GM18870 (cell line): ENCODE measurements around the gene NKIRAS1.
"Not testable (repeated sequence)": the region's sequence is repeated elsewhere in the genome, so short reads cannot be mapped to it uniquely, and the experiment has no call there.

ENCODE experiments used
- ATAC-seq: cut with Tn5 transposase; IDR thresholded peaks from one replicate; pipeline ENCODE4 v1.9.1; 2021; ENCODE audit warnings: moderate library complexity; ENCODE audit not compliant: unreplicated experiment

The NKIRAS1 gene

DNA sequence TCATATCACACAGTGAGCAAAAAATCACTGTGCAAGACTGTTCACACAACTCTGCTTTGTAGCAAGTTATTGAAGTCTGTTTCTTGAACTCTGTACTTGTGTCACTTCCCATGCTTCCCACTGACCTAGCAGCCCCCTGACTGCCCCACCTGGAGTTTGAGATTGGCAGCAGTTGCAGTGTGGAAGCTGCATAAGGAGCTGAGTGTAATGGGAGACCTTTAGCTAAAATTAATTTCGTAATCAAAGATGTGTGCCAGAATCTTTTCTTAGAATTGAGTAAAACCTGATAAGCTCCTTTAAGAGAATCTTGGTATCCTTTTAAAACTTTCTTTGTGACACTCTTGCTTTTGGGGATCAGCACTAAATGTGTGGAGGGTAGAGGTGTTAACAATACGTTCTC is 42.8 kb downstream of the NKIRAS1 start:
- no peak for ATAC-seq

DNA sequence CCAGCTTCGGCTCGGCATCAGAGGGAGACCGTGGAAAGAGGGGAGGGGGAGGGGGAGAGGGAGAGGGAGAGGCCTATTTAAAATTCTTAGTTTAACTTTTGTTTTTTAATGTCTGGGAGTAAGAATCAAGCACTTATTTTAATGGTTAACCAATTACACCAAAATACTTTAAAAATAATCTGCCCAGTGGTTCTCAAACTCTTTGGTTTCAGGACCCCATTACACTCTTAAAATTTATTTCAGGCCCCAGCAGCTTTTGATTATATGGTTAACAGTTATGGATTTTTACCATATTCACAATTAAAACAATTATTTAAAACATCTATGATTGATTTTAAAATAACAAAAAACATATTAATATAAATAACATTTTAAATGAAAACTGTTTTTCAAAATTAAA is 44.5 kb downstream of the NKIRAS1 start:
- no peak for ATAC-seq

DNA sequence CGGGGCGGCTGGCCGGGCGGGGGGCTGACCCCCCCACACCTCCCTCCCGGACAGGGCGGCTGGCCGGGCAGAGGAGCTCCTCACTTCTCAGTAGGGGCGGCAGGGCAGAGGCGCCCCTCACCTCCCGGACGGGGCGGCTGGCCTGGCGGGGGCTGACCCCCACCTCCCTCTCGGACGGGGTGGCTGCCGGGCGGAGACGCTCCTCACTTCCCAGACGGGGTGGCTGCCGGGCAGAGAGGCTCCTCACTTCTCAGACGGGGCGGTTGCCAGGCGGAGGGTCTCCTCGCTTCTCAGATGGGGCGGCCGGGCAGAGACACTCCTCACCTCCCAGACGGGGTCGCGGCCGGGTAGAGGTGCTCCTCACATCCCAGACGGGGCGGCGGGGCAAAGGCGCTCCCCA is 45.4 kb downstream of the NKIRAS1 start:
- ATAC-seq: not testable (repeated sequence)

DNA sequence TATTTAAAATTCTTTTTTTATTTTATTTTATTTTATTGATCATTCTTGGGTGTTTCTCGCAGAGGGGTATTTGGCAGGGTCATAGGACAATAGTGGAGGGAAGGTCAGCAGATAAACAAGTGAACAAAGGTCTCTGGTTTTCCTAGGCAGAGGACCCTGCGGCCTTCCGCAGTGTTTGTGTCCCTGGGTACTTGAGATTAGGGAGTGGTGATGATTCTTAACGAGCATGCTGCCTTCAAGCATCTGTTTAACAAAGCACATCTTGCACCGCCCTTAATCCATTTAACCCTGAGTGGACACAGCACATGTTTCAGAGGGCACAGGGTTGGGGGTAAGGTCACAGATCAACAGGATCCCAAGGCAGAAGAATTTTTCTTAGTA is 46.1 kb downstream of the NKIRAS1 start:
- not testable (repeated sequence) for ATAC-seq

DNA sequence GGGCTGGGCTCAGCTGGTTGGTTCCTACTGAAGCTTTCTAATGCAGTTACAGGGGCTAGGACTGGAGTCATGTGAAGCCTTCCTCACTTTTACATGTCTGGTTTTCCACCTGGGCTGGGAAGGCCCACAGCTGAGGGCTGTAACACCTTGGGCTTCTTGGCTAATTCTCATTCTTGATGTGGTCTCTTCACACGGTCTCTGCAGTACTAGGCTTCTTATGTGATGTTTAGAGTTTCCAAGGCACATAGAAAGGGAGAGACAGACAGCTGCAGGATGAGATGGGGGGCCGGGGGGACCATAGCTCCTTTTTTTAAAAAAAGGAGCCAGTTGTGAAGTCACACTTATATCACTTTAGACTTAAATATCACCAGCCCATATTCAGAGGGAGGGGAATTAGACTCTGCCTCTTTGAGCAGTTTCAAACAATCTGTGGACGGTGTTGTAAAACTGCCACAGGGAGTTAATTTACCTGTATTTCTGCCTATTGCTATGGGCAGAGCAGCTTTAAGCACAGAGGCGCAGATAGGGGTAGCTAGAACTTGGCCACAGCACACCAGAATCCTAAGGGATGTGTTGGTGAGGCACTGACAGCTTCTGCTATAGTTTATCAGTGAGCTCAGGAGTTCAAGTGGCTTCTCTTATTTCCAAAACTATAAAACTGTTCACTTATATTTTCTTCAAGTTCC is 46.7 kb downstream of the NKIRAS1 start:
- ATAC-seq: no peak

DNA sequence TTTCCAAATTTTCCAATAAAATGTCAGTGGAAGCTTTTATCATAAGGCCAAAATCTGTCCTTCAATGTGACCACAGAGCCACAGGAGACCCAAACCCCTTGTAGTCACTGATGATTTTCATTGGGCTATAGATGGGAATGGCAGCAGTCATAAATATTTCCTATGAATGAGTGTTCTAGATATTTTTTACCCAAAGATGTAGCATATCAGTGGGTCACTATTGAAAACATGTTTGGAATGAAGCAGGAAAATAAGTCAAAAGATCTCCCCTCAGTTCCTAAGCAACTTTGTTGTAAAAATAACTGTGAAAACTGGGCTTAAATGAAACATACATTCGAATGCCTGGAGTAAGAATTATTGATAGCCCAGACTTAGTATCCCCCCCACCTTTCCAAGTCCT is 49.0 kb downstream of the NKIRAS1 start:
- no peak for ATAC-seq

DNA sequence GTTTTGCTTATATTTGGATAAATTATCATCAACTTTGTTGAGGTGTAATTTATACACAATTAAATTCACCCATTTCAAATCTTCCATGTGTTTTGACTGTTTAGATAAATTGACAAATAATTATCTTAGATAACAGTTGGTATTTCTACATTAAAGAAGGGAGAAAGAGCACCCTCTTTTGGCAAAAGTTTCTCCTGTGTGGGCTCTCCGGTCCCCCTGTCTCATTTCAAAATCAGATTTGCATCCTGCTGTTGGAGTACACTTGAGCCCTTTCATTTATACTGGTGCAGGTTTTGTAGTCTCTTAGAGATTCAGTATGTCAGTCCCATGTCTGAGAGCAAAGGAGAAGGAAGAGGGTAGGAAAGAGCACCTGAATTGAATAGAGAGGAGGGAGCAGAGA is 49.4 kb downstream of the NKIRAS1 start:
- no peak for ATAC-seq

DNA sequence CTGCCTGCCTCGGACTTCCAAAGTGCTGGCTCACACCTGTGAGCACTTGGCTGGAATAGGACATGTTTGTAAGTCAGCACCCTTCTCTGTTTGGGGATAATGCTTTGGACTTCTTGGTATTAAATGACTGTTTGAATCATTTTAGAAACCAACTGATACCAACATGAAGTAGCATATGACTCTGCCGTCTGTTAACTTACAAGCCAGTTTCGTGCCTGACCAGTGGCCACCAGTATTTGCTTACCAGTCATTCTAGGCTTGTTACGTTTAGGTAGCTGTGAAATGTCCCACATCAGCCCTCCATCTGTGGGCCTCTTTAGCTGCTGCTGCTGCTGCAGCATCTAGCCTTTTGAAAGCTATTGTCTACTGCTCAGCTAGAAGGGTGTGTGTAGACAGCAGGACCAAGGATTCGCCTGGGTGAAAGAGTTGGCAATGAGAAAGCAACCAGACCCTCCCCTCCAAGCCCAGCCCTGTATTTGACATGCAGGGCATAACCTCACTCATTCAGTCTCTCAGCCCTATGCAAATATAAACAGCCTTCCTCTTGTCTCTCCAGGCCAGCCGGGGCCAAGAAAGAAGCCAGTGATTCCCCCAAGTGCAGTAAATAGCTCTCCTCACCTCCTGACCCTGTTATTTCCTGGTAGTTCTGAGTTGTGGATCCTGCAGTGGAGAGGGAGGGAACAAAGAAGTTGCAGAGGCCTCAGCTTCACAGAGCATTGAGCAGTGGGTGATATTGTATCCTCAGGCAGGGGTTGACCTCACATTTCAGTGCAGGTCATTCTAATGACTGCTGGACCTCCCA is 51.0 kb downstream of the NKIRAS1 start:
- peak; percentile 94 for ATAC-seq

DNA sequence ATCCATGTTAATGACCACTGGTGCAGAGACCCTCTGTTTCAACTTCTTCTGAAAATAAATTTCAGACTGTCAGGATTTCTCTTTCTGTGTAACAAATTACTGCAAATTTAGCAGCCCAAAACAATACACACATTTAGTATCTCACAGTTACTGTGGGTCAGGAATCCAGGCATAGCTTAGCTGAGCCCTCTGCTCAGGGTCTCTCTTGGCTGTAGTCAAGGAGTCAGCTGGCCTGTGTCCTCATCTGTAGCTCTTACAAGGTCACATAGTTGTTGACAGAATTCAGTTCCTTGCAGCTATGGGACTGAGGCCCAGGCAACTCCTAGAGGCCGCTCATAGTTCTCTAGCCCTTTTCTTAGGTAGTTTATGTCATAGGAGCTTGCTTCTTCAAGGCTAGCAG is 51.9 kb downstream of the NKIRAS1 start:
- no peak for ATAC-seq

DNA sequence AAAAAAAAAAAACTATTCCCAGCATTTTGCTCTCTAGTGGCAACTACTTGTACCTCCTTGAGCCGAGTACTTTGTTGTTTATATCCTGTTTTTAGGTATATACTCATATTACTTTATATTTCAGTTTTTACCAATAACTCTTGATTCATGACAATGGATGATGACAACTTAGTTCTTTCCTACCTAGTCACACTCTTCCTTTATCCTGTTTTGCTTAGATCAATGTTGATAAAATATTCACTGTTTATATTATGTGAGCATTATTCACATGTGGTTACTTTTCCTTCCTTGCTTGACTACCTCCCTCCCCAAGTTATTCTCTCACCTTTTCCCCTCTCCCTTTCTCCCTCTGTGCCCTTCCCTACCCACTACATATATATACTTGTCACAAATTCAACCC is 53.7 kb downstream of the NKIRAS1 start:
- ATAC-seq: no peak

DNA sequence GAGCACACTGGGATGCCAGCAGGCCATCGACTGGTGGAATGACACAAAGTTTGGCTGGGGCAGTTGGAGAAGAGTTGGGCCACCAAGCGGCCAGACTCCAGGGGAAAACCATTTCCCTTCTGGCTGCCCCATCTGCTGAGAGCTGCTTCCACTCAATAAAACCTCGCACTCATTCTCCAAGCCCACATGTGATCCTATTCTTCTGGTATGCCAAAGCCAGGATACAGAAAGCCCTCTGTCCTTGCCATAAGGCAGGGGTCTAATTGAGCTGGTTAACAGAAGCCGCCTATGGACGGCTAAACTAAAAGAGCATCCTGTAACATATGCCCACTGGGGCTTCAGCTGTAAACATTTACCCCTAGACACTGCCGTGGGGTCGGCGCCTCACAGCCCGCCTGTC is 55.1 kb downstream of the NKIRAS1 start:
- no peak for ATAC-seq

DNA sequence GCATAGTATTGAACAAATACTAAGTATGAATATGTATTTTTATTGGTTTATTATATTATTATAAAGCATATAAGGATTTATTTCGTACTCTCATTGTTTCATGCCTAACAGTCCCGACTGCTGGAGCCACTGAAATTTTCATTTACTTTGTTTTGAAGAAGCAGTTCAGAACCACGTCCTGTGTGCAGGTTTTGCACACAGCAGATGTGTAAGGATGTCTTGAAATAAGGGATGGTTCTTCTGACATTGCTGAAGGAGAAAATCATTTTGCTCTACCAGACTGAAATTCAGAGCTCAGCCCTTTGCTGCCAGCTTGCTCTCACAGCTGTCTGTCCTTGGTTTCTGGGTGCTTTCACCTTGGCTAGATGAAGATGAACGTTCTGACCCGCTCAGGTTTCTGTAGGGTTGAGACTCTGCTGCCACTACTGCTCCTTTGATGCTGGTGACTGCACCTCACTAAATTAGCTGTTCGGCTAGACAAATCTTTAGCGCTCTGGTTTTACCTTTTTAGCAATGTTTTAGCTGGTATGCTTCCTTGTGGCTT is 56.9 kb downstream of the NKIRAS1 start:
- ATAC-seq: no peak

DNA sequence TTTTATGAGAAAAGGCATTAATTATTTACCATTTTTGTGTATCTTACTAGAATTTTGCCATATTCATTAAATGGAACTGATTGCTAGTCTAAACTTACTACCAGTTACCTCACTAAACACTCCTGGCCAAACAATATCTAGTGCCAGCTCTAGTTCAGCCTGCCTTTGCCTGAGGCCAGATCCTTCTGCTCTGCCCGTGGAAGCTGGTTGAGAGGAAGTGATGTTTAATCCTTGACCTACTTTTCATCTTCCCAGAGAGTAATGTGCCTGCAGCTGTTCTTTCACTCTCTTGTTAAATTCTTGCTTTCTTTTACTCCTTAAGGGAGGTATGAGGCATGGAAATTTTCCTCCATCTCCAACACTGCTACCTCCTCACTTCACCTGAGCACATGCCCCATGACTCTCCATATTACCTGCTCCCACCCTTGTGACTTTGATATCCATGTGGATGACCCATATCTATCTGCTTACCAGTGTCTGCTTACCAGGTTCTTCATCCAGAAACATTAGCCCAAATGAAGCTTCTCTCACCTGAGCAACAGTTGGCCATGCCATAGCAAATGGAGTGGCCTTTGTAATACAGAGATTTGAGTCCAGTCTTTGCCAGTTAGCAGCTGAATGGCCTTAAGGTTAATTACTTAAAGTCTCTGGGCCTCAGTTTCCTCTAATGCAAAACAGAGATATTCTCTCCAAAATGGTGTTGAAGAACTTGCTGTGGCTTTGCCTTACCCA is 57.6 kb downstream of the NKIRAS1 start:
- no peak for ATAC-seq

DNA sequence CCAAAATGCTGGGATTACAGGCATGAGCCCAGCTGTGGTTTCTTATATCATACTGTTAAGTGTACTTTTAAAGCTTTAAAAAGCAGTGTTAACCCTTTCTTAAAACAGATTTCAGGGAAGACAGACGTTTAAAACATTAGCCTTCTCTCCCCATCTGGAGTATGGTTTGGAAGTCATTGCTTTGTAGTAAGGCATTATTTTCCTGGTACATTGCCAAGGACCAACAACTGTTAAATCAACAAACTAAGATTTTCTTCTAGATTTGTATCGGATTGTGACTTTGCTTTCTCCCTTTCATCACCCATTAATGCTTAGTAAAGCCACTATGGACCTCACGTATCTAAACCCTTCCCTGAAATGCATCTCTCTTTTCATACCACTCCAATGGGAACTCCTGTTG is 60.5 kb downstream of the NKIRAS1 start:
- ATAC-seq: no peak

DNA sequence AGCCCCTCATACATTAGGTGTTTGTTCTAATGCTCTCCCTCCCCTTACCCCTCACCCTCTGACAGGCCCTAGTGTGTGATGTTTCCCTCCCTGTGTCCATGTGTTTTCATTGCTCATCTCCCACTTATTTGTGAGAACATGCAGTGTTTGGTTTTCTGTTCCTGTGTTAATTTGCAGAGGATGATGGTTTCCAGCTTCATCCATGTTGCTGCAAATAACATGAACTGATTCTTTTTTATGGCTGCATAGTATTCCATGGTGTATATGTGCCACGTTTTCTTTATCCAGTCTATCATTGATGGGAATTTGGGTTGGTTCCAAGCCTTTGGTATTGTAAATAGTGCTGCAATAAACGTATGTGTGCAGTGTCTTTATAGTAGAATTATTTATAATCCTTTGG is 67.3 kb downstream of the NKIRAS1 start:
- ATAC-seq: not testable (repeated sequence)

DNA sequence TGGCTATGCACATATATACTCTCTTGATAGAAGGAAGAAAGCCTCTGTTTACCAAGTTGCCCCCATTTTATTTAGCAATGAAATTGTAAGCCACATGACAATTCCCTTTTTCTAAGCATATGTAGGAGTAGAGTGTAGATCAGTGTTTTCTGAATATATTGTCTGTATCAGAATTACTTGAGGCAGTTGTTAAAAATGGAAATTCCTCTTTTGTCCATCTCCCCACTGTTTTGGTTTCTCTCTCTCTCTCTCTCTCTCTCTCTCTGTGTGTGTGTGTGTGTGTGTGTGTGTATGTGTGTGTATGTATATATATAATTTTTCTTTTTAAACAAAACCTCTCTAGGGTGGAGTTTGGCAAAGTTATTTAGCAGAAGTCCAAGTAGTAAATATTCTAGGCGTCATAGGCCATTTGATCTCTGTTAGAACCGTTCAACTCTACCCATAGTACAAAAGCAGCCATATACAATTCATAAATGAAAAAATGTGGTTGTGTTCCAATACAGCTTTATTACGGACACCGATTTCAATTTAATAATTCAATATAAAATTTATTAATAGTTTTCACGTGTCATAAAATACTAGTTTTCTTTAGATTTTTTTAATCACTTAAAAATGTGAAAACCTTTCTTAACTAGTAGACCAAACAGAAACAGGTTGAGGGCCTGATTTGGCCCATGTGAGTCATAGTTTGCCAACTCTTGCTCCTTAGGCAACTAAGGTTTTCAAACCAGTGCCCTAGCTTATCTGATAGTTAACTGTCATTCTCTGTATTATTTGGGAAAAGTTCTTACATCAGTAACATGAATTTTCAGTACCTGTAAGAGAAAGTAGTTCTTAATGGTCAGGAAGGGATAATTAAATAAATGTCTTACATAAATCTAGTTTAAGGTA is 71.2 kb downstream of the NKIRAS1 start:
- ATAC-seq: no peak

DNA sequence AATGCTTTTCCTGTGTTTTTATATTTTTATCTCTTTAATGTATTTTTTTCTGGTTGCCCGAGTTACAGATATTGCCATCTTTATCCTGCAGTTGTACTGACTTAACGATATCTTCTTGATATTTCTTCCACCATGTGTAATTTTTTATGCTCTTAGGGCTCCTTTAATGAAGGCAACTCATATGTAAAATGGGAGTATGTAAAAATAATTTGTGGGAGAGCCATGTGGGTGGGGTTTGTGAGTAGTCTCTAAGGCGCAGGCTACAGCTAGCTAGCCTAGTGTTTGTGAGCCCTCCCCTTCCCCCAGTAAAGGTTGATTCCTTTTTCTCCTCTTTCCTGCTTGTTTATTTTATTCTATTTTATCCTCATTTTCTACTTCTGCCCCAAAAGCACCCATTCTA is 72.9 kb downstream of the NKIRAS1 start:
- ATAC-seq: no peak
